Stimulated activated naive CD8-positive, alpha-beta T cell treated with anti-CD3 and anti-CD28 coated beads, Interleukin-15, Interleukin-2, amounts not matched to agents 100 U/mL and 50 U/mL, for 24 hours (primary cell): ENCODE data around the gene GEMIN8.
A peak's percentile ranks its signal among the peaks of the same experiment; 100 is the strongest.

Source experiments
- ATAC-seq: fragments of 150-1000 bp; cut with Tn5 transposase; one replicate; pipeline ENCODE4 v1.10.0; 2021
- DNase-seq: peaks from one replicate; pipeline ENCODE4 v3.0.0; 2021

Gene GEMIN8

GRCh38 chrX:14015941-14016340 is 13.8 kb downstream of the GEMIN8 start:
- no peak for DNase-seq
- no peak for ATAC-seq

GRCh38 chrX:14015294-14015693 is 14.4 kb downstream of the GEMIN8 start:
- ATAC-seq, result no peak
- no peak for DNase-seq

GRCh38 chrX:14014526-14014925 is 15.2 kb downstream of the GEMIN8 start:
- no peak for ATAC-seq
- DNase-seq, result no peak

- ATAC-seq, result no peak
- DNase-seq, result no peak
These were observed 16.6 kb downstream of the GEMIN8 start for GRCh38 chrX:14013054-14013453.

GRCh38 chrX:14010566-14010965 is 19.1 kb downstream of the GEMIN8 start:
- DNase-seq (no peak), ATAC-seq (no peak)

- ATAC-seq, result no peak
- DNase-seq, result no peak
These were observed 23.2 kb downstream of the GEMIN8 start for GRCh38 chrX:14006540-14006939.

GRCh38 chrX:14003876-14004425 is 25.7 kb downstream of the GEMIN8 start:
- no peak for DNase-seq

GRCh38 chrX:14003028-14003427 is 26.7 kb downstream of the GEMIN8 start:
- no peak for ATAC-seq
- DNase-seq, result no peak

More at GRCh38 chrX:14003876-14004425, 25.7 kb downstream of the GEMIN8 start:
- peak; percentile 55 for ATAC-seq

- no peak for ATAC-seq
- DNase-seq, result no peak
These were observed 33.0 kb downstream of the GEMIN8 start for GRCh38 chrX:13996650-13997049.

GRCh38 chrX:13994536-13995080 is 35.1 kb downstream of the GEMIN8 start:
- DNase-seq, result no peak
- ATAC-seq, result no peak

GRCh38 chrX:13994104-13994503 is 35.6 kb downstream of the GEMIN8 start:
- no peak for DNase-seq
- ATAC-seq, result no peak

- no peak for DNase-seq
These were observed 39.4 kb downstream of the GEMIN8 start for GRCh38 chrX:13990126-13990800.

GRCh38 chrX:13985697-13986435 is 43.8 kb downstream of the GEMIN8 start:
- no peak for DNase-seq

More at GRCh38 chrX:13990126-13990800, 39.4 kb downstream of the GEMIN8 start:
- no peak for ATAC-seq

GRCh38 chrX:13983734-13984133 is 46.0 kb downstream of the GEMIN8 start:
- DNase-seq, result no peak
- no peak for ATAC-seq

More at GRCh38 chrX:13985697-13986435, 43.8 kb downstream of the GEMIN8 start:
- no peak for ATAC-seq

- ATAC-seq, result no peak
These were observed 61.5 kb downstream of the GEMIN8 start for GRCh38 chrX:13968198-13968597.

GRCh38 chrX:13967636-13968035 is 62.1 kb downstream of the GEMIN8 start:
- DNase-seq (no peak), ATAC-seq (no peak)

More at GRCh38 chrX:13968198-13968597, 61.5 kb downstream of the GEMIN8 start:
- no peak for DNase-seq

- no peak for ATAC-seq
- DNase-seq, result no peak
These were observed 62.9 kb downstream of the GEMIN8 start for GRCh38 chrX:13966793-13967125.

GRCh38 chrX:13966071-13966792 is 63.5 kb downstream of the GEMIN8 start:
- ATAC-seq, result no peak
- DNase-seq, result no peak

GRCh38 chrX:13965531-13965930 is 64.2 kb downstream of the GEMIN8 start:
- no peak for ATAC-seq
- DNase-seq, result no peak

GRCh38 chrX:13956998-13957397 is 72.7 kb downstream of the GEMIN8 start:
- ATAC-seq (no peak), DNase-seq (no peak)
